Stimulated activated CD8-positive, alpha-beta memory T cell treated with anti-CD3 and anti-CD28 coated beads, Interleukin-7, amount 100 ng/mL, for 48 hours (primary cell): ENCODE measurements around the gene C19orf53.

Experiments used
- DNase-seq, 2 donors: peaks; one replicate each; pipeline ENCODE4 v3.0.0-alpha.2; 2020; ENCODE audit warnings: low read depth in 1 of 2; ENCODE audit errors: extremely low read depth in 1 of 2

C19orf53 gene

GRCh38 chr19:13795595-13796300, 21.5 kb downstream of the C19orf53 start:
- DNase-seq, result no peak

DNA sequence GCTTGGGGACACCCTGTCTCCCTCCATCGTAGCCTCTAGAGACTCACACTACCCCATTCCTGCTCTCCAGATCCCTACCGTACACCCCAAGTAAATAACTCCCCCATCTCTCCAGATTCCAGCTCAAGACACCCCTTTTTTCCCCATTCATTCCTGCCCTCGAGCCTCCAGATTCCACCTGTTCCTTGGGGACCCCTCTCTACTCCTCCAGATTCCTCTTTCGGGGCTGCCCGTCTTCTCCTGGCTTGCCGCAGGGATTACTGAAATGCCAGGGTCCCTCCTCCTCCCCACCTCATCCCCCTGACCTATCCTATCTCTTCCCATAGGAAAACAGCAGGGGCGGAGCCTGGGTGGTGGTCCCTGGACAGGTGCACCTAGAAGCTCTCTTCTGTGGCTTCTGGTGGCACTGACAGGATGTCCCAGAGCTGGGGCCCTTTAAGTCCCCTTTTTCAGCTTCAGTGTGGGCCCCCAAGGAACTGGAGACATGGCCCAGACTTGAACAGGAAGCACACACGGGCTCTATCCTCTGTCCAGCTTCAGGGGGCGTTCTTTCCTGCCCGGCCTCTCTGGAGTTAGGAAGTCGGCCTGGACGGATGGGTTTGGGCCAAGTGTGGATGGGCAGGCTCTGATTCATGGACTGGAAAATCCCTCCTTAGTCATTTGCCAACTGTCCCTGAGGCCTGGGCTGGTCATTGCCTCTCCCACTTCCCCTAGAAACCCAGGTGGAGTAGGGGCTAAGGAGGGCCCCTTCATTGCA, 22.2 kb downstream of the C19orf53 start:
- no peak for DNase-seq

GRCh38 chr19:13797058-13797440, 22.8 kb downstream of the C19orf53 start:
- DNase-seq, result no peak

GRCh38 chr19:13797870-13798269, 23.6 kb downstream of the C19orf53 start:
- DNase-seq, result no peak

- no peak for DNase-seq
These were observed 25.4 kb downstream of the C19orf53 start for GRCh38 chr19:13799669-13800068.

DNA sequence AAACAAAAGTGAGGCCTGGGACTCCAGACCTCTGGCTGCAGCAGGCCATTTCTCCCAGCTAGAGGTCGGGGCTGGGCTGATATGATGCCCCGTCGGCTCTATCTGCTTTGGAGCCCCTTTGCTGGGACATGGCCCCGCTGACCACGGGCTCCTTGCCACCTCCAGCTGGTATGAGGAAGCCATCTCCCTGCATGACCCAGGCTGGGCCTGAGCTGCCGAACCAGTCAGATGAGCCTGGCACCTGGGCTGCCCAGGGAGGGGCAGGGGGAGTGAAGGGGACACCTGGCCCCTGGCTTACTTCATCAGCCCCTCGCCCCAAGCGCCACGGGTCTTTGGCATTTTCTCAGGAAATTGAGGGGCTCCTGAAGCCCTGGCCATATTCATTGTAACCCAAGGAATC, 28.8 kb downstream of the C19orf53 start:
- no peak for DNase-seq

DNA sequence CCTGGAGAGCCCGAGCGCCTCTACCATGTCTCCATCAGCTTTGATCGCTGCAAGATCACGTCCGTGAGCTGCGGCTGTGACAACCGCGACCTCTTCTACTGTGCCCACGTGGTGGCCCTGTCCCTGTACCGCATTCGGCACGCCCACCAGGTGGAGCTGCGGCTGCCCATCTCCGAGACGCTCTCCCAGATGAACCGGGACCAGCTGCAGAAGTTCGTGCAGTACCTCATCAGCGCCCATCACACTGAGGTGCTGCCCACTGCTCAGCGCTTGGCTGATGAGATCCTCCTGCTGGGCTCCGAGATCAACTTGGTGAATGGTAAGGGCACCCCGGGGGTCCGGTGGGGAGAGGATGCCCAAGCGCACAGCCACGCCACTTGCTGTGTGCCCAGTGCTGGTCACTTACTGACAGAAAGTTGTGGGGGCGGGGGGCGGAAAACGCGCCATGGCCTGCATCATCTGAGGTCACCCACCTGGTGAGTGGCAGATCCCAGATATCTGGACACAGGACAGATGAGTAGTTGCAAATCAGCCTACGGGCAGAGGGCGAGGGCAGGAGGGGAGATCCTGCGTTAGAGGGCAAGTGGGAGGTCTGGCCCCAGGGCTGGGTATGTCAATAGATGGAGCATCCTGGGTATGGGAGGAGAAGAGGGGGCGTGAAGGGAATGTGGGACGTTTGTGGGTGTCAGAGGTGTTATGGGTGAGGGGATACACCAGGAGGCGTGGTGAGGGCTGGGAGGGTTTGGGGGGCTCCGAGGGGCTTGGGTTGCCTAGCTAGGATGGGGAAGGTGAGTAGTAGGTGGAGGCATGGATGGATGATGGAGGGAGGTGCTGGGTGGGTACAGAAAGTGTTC, 30.8 kb downstream of the C19orf53 start:
- DNase-seq, result no peak

DNA sequence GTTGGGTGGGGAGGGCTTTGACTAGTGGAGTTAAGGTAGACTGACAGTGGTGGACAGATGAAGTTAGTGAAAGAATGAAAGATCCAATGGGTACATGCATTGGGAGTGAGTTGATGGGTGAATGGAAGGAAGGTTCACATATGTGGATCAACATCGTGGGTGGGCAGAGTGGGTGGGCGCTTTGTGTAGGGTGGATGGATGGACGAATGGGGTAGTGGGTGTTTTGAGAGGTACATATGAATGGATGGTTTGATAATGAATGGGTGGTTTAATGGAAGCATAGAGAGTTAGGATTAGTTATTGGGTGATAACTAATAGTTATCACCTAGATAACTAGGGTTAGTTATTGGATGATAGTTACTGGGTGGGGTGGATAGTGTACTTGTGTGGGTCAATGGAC, 32.5 kb downstream of the C19orf53 start:
- DNase-seq, result no peak

GRCh38 chr19:13807421-13808021, 33.3 kb downstream of the C19orf53 start:
- DNase-seq, result no peak

GRCh38 chr19:13808856-13809255, 34.6 kb downstream of the C19orf53 start:
- DNase-seq, result no peak

DNA sequence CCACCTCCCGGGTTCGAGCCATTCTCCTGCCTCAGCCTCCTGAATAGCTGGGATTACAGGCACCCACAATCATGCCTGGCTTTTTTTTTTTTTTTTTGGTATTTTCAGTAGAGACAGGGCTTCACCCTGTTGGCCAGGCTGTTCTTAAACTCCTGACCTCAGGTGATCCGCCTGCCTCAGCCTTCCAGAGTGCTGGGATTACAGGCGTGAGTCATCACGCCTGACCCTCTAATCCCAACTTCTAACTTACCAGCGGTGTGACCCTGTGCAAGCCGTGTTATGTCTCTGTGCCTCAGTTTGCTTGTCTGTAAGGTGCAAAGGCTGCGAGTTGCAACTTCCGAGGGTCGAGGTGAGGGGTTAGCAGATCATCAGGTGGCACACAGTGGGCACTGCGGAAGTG, 38.3 kb downstream of the C19orf53 start:
- DNase-seq, result no peak

DNA sequence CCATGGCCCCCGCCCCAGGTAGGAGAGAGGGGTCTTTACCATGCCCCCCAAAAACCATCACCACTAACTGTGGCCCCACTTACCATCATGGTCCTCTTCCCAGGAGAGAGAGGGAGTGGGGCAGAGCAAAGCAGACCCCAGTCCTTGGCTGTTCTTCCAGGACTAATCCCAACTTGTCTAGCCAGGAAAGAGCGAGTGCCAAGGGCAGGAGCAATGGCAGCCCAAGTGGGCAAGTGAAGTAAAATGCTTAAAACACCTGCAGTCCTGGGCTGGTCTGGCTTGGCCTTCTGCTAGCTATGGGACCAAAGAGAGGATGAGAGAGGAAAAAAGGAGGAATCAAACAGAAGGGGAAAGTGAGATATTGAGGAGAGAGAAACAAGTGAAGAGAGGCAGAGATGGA, 38.9 kb downstream of the C19orf53 start:
- no peak for DNase-seq

DNA sequence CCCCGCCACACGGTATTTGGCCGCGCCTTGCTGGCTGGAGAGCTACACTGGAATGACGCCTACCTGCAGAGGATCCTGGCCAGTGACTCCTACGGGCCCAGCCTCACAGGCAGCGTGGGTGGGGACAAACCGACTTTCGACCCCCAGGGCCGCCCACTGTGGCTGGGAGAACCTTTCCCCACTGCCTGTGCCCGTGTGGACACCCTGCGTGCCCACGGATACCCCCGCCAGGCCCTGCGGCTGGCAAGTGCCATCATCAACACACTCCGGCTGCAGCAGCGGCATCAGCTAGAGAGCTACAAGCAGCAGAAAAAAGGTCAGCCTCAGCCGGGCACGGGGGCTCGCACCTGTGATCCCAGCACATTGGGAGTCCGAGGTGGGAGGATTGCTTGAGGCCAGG, 40.3 kb downstream of the C19orf53 start:
- no peak for DNase-seq

- DNase-seq, result no peak
These were observed 42.9 kb downstream of the C19orf53 start for GRCh38 chr19:13817018-13817614.

DNA sequence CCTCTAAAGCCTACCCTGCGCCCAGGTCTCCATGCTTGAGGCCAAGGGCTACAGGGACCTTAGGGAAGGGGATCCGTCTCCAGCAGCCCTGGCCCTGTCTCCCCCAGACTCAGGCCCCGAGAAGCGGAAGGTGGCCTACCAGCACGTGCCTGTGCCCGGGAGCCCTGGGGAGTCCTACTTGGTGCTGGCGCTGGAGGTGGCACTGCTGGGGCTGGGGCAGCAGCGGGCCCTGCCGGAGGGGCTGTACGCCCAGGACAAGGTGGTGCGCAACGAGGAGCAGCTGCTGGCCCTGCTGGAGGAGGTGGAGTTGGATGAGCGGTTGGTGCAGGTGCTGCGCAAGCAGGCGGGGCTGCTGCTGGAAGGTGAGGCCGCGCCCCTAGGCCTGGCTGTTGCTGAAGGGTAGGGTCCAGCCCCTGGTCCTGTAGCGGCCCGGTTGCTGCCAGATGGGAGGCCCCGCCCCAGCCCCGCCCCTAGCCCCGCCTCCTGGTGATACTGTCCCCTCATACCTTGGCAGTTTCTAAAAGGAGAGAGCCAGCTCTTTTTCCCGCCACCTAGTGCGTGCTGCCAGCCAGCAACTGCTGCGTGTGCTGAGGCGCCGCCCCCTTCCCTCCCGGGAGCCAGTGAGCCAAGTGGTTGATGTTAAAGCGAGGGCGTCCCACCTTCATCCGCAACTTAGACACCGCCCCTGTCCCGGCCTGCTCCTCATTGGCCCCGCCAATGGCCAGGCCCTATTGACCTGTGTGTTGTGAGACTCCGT, 43.5 kb downstream of the C19orf53 start:
- DNase-seq, result no peak

DNA sequence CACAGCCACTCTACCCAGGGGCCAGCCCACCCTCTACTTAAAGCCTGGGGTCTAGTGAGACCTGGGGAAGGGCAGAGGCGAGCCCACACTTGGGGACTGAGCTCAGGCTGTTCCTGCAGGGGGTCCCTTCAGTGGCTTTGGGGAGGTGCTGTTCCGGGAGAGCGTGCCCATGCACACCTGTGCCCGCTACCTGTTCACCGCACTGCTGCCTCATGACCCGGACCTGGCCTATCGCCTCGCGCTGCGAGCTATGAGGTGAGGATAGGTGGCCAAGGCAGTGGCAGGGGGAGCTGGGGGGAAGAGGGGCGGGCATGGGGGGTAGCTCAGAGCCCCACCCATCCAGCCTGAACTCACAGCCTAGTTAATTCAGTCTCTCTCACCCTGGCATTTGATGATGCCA, 45.0 kb downstream of the C19orf53 start:
- DNase-seq, result no peak

DNA sequence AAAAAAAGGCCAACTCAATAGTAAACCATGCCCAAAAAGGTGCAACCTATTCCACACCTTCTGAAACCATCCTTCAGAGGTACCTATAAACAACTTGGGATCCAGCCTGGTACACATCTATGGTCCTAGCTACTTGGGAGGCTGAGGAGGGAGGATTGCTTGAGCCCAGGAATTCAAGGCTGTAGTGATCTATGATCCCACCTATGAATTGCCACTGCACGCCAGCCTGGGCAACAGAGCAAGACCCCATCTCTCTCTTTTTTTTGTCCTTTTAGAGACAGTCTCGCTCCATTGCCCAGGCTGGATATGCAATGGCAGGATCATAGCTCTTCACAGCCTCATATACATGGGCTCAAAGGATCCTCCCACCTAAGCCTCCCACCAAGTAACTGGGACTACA, 47.0 kb downstream of the C19orf53 start:
- DNase-seq, result no peak

GRCh38 chr19:13823256-13823655, 49.0 kb downstream of the C19orf53 start:
- DNase-seq, result no peak

DNA sequence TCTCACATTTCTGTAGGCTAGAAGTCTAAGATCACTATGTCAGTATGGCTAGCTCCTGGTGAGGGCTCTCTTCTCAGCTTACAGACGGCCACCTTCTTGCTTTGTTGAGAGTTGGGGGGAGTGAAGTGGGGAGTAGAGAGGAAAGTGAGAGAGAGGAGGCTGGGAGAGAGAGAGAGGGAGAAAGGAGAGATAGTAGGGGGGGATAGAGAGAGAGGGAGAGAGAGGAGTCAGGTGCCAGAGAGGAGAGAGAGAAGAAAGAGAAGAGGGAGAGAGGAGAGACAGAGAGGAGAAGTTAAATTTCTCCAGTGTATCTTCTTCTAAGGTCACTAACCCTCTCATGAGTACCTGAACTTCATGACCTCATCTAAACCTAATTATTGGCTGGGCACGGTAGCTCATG, 49.6 kb downstream of the C19orf53 start:
- DNase-seq, result no peak

- DNase-seq, result no peak
These were observed 50.4 kb downstream of the C19orf53 start for GRCh38 chr19:13824703-13825102.
